NCI-H1417 treated with DMSO at 0.1 percent for 48 hours (cell line): ENCODE measurements around the gene ABCA1.
"Not testable (repeated sequence)": the region's sequence is repeated elsewhere in the genome, so short reads cannot be mapped to it uniquely, and the experiment has no call there.

Experiments used
- DNase-seq: peaks from one replicate; lab custom pipeline; 2025; lab: John Stamatoyannopoulos, UW

Gene ABCA1

DNA sequence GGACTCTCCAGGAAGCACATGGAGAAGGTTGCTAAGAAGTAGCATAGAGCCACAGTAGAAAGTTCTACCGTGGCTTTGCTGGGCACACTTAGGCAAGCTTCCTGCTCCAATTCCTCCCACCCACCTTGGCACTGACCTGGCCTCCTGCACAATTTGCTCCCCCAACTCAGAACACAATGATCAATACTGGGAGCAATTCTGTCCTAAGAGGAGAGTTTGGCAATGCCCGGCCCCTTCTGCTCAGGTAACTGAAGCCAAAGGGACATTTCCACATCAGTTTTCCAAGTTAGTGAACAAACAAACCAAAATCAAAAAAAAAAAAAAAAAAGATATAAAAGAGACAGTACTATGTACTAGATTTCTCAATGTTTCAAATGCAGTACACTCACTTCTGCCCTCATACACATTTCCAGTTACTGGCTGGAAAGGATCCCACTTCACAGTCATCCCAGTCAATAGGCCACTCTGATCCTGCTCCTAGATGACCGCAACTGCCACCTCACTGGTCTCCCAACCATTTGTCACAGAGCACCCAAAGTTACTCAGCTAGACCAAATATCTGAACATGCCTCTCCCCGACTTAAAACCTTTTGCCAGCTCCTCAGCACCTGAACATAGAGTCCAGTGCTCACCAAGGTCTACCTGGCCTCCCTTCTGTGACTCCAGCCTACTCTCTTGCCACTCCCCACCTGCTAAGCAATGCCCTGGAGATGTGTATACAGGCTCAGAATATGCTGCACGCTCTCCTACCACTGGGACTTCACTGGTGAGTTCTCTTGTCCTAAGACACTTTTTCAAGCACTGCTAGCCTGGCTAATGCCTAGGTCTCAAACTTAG is 21.3 kb downstream of the ABCA1 start:
- no peak for DNase-seq

DNA sequence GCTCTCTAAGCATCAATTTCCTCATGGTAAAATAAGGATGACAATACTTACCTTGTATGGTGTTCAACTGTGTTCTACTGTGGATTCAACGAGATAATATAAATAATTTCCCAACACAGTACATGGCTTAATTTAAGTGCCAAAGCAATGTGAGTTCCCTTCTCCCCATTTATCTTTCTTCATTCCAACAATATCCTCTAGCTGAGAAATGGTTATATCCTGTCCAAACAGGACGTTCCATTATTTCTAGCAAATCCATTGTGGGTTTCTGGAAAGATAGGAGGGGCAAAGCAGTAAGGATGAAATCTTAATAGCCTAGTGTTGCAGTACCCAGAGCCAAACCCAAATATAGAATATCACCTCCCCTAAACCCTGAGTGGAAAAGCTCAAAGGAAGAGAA is 22.0 kb downstream of the ABCA1 start:
- DNase-seq: no peak

DNA sequence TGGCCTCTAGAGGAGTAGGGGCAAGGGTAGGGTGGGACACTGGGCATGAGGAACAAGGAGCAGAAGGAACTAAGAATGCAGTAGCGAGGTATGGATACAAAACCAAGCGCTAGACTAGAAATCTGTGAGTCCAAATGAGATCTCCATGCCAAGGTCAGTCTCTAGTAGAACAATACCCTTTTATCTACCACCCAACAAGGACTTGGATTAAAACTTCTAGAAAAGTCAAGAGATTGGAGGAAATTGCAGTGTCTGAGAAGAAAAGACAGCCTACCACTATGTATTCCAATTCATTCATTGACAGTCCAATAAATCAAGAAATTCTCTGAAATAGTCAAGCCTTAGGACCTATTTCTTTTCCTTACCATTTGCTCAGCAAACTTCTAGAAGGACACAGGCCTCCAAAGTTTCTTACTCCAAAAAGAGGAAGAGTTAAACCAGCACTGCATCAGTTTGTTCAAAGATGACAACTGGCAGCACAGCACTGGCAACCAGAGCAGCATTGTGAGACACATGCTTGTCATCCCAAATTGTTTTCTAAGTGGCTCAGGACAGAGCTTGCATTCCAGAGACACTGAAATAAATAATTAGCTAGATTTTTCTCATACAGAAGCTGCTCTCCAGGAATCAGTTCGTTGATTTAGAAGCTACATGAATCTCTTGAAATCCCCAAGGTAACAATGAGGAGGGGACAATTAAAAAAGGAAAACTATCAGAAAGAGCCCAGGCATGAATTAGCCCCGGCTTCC is 22.6 kb downstream of the ABCA1 start:
- no peak for DNase-seq

DNA sequence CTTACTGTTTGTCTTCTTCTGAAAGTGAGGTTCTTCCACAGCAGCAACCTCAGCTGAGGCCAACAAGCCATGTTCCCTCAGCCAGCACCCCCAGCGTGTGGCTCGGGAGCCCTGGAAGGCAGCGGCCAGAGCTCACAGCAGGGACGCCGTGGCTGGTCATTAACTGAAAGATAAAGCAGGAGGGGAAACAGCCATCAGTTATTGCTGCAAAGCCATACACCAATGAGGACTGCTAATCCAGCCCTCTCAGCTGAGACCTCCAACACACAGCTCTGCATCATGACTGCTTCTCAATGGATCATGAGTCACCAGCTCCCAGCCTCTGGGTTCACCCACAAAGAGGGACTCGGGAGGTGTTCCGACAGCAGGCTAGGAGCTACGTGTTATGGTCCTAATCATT is 24.3 kb downstream of the ABCA1 start:
- DNase-seq: peak; percentile 13

DNA sequence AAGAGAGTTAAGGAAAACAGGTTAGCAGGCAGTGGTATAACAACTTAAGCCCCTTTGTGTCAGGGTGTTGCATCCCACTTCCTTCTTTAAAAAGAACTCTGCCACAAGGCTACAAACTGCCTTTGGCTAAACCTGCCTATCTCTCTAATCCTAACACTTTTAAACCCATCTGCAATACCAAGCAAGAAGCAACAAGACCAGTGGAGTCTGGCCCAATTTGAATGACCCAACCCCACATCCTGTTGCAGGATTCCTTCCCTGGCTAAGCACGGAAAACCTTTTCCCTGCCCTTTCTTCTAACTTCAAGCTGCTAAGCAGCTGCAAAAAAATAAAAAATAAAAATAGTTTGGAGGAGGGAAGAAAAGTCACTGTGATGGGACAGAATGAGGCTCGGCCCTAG is 27.1 kb downstream of the ABCA1 start:
- no peak for DNase-seq

DNA sequence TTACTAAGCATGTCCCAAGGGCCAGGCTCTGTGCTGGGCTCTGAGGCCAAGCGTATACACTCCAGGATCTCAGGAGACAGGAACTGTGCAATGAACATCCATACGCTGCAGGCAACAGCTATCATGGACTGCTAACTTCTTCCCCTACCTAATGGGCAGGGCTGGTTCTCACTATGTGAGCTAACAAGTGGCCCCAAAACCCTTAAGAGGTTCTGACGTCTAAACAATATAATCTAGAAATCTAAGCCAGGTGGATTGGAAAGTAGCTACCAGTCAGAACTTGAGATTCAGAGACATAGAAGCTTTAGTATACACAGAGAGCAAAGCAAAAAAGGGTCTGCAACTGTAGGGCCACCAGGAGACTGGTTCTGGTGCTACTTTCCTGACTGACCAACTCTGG is 27.6 kb downstream of the ABCA1 start:
- DNase-seq: no peak

DNA sequence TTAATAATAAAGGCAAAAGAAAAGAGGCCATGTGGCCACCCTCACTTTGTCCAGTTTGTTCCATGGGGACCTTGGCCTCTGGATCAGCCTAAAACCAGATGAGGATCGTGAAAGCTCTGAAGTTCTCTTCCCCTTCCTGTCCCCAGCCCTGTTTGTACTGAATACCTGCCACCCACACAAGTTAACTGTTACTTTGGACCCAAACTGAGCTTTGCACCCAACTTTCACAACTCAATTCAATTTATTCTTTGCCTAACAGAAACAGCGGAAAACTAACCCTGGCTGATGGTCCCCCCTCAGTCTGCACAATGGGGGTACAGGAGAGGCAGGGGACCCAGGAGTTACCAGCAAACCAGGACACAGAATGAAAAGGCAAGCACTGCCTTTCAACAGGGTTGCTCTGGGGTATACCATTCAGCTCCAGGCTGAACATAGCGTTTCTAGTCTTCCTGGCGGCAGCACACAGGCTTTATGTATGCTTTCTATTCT is 28.2 kb downstream of the ABCA1 start:
- DNase-seq: no peak

DNA sequence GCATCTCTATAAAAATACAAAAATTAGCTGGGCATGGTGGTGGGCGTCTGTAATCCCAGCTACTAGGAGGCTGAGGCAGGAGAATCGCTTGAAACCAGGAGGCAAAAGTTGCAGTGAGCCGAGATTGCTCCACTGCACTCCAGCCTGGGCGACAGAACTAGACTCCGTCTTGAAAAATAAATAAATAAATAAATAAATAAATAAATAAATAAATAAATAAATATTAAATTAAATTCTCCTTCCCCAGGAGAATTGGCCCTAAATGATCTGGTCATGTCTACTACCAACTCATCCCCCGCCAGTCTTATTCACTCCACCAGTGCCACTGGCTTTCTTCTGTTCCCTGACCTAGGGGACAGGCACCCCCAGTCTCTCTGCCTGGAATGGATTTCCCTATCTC is 29.6 kb downstream of the ABCA1 start:
- DNase-seq: not testable (repeated sequence)

DNA sequence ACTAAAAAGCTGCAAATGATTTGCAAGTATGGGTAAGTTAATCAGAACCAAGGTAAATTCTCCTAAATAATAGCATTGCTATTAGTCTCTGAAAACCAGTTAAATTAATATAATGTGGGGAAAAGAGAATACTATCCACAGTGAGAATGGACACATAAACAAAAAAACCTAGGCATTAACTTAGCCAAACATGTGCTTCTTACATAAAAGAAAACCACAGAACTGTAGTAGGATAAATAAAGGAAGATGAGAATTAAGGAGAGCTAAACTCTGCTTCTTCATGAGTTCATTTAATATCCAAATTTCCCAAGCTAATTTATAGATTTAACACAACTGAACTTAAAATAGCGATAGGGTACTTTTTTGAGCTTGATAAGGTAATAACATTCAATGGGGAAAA is 31.8 kb downstream of the ABCA1 start:
- no peak for DNase-seq

DNA sequence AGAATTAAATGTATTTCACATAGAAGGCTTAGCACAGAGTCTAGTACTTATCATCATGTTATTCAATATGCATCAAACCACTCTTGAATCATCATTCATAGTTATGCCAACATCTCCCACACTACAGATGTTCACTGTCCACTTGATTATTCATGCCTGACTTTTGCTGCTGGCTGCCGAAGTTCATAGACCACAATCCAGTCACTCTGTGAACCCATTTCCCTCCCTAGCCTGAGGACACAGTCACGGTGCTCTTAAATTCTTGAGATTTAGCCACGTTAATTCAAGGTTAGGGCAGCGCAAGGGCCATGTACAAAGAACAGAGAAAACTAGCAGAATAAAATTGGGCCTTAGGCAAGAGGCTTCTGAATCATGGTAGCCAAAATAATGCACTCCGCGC is 32.4 kb downstream of the ABCA1 start:
- no peak for DNase-seq

DNA sequence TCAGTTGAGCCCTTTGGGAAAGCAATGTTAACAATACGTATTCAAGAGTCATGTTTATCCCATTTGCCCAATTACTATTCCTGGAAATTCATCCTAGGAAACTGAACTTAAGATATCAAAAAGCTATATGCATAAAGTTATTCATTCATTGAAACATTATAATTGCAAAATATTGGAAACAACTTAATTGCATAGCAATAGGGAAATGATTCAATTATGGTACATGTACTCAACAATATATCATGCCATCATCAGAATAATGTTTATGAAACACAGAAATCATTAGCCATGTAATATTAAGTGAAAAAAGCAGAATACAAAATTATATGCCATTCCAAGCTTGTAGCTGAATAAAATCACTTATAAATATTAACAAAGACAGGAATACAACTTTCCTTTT is 35.3 kb downstream of the ABCA1 start:
- no peak for DNase-seq

DNA sequence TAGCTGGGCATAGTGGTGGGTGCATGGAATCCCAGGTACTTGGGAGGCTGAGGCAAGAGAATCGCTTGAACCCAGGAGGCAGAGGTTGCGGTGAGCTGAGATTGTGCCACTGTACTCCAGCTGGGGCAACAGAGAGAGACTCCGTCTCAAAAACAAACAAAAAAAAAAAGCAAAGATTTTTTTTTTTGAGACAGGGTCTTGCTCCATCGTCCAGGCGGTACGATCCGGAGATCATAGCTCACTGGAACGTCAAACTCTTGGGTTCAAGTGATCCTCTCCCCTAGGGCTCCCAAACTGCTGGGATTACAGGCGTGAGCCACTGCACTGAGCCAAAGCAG is 37.6 kb downstream of the ABCA1 start:
- DNase-seq: no peak

DNA sequence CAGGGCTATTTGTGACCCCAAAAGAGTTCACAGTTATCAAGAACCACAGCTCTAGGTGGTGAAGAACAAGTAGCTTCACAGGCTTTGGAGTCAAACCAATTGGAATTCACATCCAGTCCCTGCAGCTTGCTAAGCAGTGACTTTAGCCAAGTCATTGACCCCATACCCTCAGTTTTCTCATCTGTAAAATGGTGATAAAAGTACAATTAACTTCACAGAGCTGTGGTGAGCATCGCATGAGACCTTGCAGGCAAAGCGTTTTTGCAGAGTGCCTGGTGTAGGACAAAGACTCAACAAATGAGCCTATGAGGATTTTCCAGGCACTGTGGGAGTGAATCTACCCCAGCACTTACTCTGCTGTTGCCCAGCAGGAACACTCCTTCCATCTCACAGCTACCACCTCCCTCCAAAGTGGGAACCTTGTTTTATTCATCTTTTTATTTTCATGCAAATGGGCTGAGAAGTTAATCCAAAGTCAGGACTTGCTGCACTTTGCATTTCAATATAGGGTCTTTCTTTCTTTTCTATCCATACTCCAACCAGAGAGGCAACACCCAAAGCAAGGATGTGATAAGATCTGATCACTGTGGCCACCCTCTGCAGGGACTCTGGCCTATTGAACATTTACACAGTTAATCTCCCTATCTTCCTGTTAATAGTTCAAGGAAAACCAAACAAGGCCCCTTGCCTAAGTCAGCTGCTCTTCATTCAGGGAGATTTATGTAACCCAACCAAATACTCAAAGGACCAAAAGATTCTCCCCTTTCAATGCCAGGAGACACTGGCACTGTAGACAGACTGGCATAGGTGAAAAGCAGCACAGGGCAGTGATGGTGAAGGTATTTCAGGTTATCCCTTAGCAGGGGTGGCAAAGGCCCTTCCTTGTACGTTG is 41.9 kb downstream of the ABCA1 start:
- no peak for DNase-seq

DNA sequence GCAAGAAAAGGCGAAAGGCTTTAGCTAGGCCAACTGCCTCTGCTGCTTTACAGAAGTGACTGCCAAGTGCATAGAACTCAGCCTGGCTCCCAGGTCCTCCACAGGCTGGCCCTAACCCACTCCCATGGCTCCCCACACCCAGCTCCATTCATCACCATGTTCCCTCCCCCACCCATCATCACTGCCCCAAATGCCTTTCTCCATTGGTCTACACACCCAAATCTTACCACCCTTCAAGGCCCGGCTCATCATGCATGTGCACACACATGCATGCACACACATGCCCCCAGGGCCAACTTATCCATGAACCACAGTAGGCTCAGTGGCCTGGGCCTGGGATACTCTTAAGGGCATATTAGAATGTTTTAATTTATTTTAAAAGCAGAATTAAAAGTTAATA is 44.8 kb downstream of the ABCA1 start:
- DNase-seq: no peak

DNA sequence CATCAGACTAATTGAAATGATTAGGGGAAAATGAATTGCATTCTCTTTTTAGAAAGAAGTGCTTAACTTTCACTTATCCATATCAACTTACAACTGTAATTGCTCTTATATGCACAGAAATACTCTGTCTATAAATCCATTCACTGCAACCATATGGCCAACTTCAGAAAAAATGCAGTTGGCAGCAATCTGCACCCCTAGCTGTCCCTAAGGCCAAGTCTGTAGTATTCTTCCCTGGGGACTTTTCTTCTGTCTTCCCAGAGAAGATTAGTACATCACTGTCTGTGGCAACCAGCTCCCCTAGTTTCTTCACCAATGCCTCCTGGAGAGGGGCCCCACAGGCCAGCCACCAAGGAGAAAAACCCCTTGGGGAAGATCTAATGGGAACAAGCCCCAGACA is 45.4 kb downstream of the ABCA1 start:
- DNase-seq: no peak

DNA sequence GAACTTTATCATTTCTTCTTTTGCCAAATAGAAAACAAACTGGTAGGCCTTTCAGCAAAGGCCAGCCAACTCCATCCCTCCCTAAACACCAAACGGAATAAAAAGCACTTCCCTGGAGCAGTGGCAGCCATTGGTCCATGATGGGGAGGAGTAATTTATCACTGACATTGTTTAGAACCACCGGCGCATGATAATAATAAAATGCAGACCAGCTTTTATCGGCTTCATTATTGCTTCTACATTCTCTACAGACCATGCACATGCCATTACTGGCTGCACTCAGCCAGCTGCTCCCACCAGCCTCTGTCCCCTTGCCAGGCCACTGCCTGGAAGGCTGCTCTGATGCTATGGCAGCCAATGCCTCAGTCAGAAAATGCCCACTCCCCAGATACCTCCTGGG is 45.9 kb downstream of the ABCA1 start:
- DNase-seq: no peak

DNA sequence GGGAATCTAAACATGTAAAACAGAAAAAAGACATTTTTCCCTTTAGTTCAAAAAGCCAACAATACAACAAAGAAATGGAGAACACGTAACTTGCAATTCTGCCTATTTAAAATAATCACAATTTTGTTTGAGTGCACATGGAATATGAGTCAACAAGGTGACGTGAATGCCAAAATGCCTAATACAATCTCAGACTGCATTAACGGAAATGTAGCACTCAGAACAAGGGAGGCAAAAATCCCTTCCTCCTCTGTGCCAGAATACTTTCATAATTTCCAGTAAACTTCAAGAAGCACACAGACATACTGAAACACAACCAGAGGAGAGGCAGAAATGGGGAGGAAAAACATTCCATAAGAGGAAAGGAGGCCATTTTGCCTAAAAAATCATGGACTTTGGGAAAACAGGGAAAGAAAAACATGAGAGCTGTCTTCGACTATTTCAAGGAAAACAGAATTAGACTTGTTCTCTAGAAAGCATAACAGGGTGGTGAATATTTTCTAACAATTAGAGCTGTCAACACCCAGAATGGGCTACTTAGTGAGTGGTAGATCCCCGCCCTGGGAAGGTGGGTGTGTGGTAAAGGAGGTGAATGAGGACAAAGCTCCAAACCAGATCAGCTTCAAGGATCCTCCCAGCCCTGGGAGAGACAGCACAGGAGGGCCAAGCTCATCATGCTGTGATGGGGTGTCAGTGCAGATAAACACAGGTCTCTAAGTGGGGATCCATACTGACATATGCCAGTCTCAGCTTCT is 48.2 kb downstream of the ABCA1 start:
- no peak for DNase-seq

DNA sequence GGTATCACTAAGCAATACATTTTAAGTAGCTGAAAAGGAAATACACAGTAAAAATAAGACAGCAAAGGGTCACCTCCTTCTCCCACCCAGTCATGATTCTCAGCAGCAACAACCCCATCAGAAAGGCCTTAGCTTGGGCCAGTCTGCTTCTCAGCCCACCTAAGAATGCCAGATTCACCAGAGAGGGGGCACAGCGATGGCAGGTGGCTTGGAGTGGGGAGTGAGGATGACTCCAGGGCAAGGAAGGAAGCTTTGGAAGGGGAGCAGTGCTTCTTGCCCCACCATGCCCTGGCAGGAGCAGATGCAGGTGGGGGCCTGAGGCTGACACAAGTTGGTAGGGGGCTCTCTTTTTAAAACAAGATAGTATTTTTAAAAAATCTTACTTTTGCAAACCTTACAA is 51.4 kb downstream of the ABCA1 start:
- DNase-seq: no peak

DNA sequence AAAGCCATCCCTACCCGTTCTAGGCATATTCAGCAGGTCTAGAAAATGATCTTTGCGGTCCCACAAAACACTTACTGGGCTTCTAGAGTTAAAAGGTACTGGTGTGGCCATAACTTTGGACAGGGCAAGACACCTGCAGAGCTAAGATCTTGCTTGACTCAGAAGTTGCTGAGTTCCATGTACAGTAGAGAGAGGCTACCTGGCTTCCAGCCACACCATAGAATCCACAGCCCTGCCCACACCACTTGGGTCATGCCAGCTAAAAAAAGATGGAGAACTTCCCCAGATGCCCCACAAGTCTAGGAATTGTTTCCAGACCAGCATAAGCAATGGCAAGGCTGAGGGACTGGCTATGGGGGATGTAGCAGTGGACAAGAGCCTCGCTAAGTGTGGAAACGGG is 52.1 kb downstream of the ABCA1 start:
- DNase-seq: no peak

DNA sequence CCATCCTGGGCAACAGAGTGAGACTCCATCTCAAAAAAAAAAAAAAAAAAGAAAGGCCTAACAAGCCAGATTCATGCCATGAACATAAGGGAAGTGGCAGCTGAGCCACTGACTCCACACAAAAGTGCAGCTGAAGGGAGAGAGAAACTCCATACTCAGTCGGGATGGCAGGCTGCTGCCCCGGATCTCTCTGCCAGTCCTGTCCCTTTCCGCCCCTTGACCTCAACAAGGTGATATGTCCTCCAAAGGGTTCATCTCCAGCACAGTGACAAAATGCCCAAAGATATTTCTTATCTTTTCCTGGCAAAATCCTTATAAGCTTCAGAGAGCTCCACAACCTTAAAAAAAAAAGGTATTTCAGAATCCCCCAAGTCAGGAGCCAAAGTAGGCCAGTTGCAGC is 52.6 kb downstream of the ABCA1 start:
- no peak for DNase-seq

DNA sequence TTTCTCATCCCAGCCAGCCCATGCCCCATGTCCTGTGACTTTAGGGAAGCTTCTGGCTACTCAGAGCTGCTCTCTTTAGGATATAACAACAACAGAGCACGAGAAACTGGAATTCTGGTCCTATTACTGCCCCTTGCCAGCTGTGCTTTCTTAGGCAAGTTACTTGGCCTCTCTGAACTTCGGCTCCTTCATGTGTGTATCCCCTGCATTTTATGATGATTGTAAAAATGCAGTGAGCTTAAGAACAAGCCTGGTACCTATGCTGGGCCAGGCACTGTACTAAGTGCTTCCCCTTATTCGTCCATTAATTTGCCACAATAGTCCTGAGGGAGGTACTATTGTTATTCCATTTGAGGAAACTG is 54.5 kb downstream of the ABCA1 start:
- DNase-seq: no peak
